ENCODE data around the gene CNTNAP5. TPM values are rescaled to one million over a fixed set of nuclear protein-coding genes. Genes with fewer than 3 reads are reported as not detected.

CNTNAP5 gene
- total and polyA plus RNA-seq, 2 donors (not counting 3 experiments of a cell fraction or from before 2014, with no cell fraction given): not detected

DNA sequence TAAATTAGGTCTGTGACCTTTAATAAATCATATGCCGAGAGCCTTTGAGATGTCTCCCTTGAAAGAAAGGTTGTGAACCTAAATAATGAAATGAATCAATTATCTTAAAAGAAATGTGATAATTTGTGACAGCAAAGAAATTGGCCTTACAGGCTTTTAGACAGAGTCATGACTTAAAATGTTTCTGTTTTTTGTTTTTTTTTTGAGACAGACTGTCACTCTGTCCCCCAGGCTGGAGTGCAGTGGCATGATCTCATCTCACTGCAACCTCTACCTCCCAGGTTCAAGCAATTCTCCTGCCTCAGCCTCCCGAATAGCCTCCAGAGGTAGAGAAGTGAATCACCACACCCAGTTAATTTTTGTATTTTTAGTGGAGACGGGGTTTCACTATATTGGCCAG is 898.0 kb downstream of the CNTNAP5 start:
- no peaks in the 10 kb centered on the region for H3K4me1 ChIP-seq (ENCODE audit: control insufficient read depth, extremely low read depth, insufficient read depth, low read length)
- FAIRE-seq: no peak
- H3K36me3 ChIP-seq (ENCODE audit: control insufficient read depth in 2 of 2, extremely low read depth in 1 of 2, insufficient read depth in 2 of 2, low read length in 2 of 2): no peaks in the 10 kb centered on the region
- no TSS peak for BruUV-seq (replicated peaks)
- TF ChIP-seq CTCF (IDR thresholded peaks at IDR 0.05; ENCODE audit: extremely low read depth in 1 of 2, insufficient read depth in 1 of 2, low read depth in 1 of 2, low read length in 2 of 2) (no peak), MYC (IDR thresholded peaks at IDR 0.05; ENCODE audit: low read depth, low read length) (no peak), GATA2 (IDR thresholded peaks at IDR 0.05; ENCODE audit: insufficient read depth, insufficient read length, low read depth, low read length) (no peak), EZH2 (IDR thresholded peaks at IDR 0.05; ENCODE audit: borderline replicate concordance, low read depth, low read length, severe bottlenecking) (no peak)
- no peak overlapping the region for H3K9ac ChIP-seq (replicated peaks; ENCODE audit: extremely low read depth, insufficient read depth, low read length)
- no peaks in the 10 kb centered on the region for H4K20me1 ChIP-seq (replicated peaks; ENCODE audit: control insufficient read depth, extremely low read depth, insufficient read depth, low read length)
- no peaks in the 10 kb centered on the region for H3K9me1 ChIP-seq (replicated peaks; ENCODE audit: control insufficient read depth, extremely low read depth, insufficient read depth, low read length)
- H3K27me3 ChIP-seq (ENCODE audit: control insufficient read depth in 2 of 2, insufficient read depth in 2 of 2, low read length in 2 of 2): no peaks in the 10 kb centered on the region
- H3K27ac ChIP-seq (ENCODE audit: insufficient read depth, low read depth, low read length): no peak overlapping the region
- POLR2A ChIA-PET: no interaction called here
- peaks cover 6% of the 10 kb centered on the region for H3K9me3 ChIP-seq (replicated peaks; ENCODE audit: control insufficient read depth, insufficient read depth, low read length)
- no peak overlapping the region for H2AFZ ChIP-seq (ENCODE audit: low read depth, low read length)
- CTCF ChIA-PET: no interaction called here
- no peak overlapping the region for H3K4me2 ChIP-seq (ENCODE audit: insufficient read depth, low read length)
- intact Hi-C loops (cut with micrococcal nuclease) (no loop called here), dilution Hi-C loops (cut with MboI; ENCODE audit: extremely low pct_ligation_motif_present, low sequenced_read_pairs) (no loop called here)
- H3K79me2 ChIP-seq (ENCODE audit: control insufficient read depth, insufficient read depth, low read length): no peaks in the 10 kb centered on the region
- DNase-seq (ENCODE audit: low read depth, low spot score): no peak
- no peak overlapping the region for H3K4me3 ChIP-seq (replicated peaks in 1 of 3; ENCODE audit: insufficient read depth in 1 of 3, low read depth in 1 of 3, low read length in 3 of 3)

DNA sequence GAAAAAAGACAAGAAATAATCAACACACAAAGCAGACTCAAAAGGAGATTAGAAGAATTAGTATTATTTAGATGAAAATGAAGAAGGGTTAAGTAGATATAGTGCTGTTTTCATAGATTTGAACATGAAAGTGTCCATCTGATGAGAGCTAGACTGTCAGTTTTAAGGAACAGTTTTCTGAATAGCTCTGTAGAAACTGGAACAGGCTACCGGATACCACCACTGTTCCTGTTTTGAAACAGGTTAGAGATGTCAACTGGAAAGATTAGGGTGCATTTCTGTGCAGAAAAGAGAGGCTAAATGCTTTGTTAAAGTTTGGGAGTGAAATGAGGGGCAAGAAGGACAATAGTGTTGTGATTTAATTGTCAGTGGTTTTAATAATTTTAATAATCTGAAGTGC is 908.8 kb downstream of the CNTNAP5 start:
- no peak overlapping the region for H3K4me2 ChIP-seq (ENCODE audit: insufficient read depth, low read length)
- intact Hi-C loops (cut with micrococcal nuclease): loop anchor here (10.0 kb wide), 1 partner anchor 1179 kb away; no protein-coding TSS in a partner anchor
- H4K20me1 ChIP-seq (replicated peaks; ENCODE audit: control insufficient read depth, extremely low read depth, insufficient read depth, low read length): no peaks in the 10 kb centered on the region
- no peak for TF ChIP-seq MYC (IDR thresholded peaks at IDR 0.05; ENCODE audit: low read depth, low read length)
- TF ChIP-seq, protein P1, sequence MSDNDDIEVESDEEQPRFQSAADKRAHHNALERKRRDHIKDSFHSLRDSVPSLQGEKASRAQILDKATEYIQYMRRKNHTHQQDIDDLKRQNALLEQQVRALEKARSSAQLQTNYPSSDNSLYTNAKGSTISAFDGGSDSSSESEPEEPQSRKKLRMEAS (IDR thresholded peaks at IDR 0.05; ENCODE audit: insufficient read depth, insufficient read length): no peak
- TF ChIP-seq CTCF (IDR thresholded peaks at IDR 0.05; ENCODE audit: extremely low read depth in 1 of 2, insufficient read depth in 1 of 2, low read depth in 1 of 2, low read length in 2 of 2): no peak
- TF ChIP-seq JUN (IDR thresholded peaks at IDR 0.05; ENCODE audit: borderline replicate concordance, insufficient read depth, insufficient read length, low read depth): no peak
- TF ChIP-seq POLR2AphosphoS5 (IDR thresholded peaks at IDR 0.05; ENCODE audit: insufficient read depth, low read depth, low read length): no peak
- no peak for TF ChIP-seq POLR2A (IDR thresholded peaks at IDR 0.05; ENCODE audit: low read depth, low read length)
- no peak for TF ChIP-seq FOS (IDR thresholded peaks at IDR 0.05; ENCODE audit: borderline replicate concordance, insufficient read depth, low read length)
- TF ChIP-seq EZH2 (IDR thresholded peaks at IDR 0.05; ENCODE audit: borderline replicate concordance, low read depth, low read length, severe bottlenecking): no peak
- TF ChIP-seq GATA2 (IDR thresholded peaks at IDR 0.05; ENCODE audit: insufficient read depth, insufficient read length, low read depth, low read length): no peak
- POLR2A ChIA-PET: no interaction called here
- H3K36me3 ChIP-seq (ENCODE audit: control insufficient read depth in 2 of 2, extremely low read depth in 1 of 2, insufficient read depth in 2 of 2, low read length in 2 of 2): no peaks in the 10 kb centered on the region
- BruUV-seq (replicated peaks): no TSS peak
- peaks cover 6% of the 10 kb centered on the region for H3K9me3 ChIP-seq (replicated peaks; ENCODE audit: control insufficient read depth, insufficient read depth, low read length)
- no peak overlapping the region for H3K9ac ChIP-seq (replicated peaks; ENCODE audit: extremely low read depth, insufficient read depth, low read length)
- dilution Hi-C loops (cut with MboI; ENCODE audit: extremely low pct_ligation_motif_present, low sequenced_read_pairs): no loop called here
- CTCF ChIA-PET: no interaction called here
- DNase-seq (ENCODE audit: low read depth, low spot score) (no peak), FAIRE-seq (no peak)
- H3K4me1 ChIP-seq (ENCODE audit: control insufficient read depth, extremely low read depth, insufficient read depth, low read length): no peaks in the 10 kb centered on the region
- no peaks in the 10 kb centered on the region for H3K27me3 ChIP-seq (ENCODE audit: control insufficient read depth in 2 of 2, insufficient read depth in 2 of 2, low read length in 2 of 2)
- H3K27ac ChIP-seq (ENCODE audit: insufficient read depth, low read depth, low read length): no peak overlapping the region
- no peaks in the 10 kb centered on the region for H3K9me1 ChIP-seq (replicated peaks; ENCODE audit: control insufficient read depth, extremely low read depth, insufficient read depth, low read length)
- H2AFZ ChIP-seq (ENCODE audit: low read depth, low read length): no peak overlapping the region
- H3K4me3 ChIP-seq (replicated peaks in 1 of 3; ENCODE audit: insufficient read depth in 1 of 3, low read depth in 1 of 3, low read length in 3 of 3): no peak overlapping the region
- no peaks in the 10 kb centered on the region for H3K79me2 ChIP-seq (ENCODE audit: control insufficient read depth, insufficient read depth, low read length)

All from endothelial cell of umbilical vein (primary cell).